ENCODE data around the gene PLEKHF1. TPM values are rescaled to one million over a fixed set of nuclear protein-coding genes. Genes with fewer than 3 reads are reported as not detected.

Gene PLEKHF1
- total and polyA plus RNA-seq, 2 of the 13 experiments (the other 11 are each of a cell fraction or from before 2014, with no cell fraction given): 2.9 to 3.8 TPM

- TF ChIP-seq AHDC1 (CRISPR knock-in tag; IDR thresholded peaks at IDR 0.05; ENCODE audit: borderline replicate concordance): no peak
- TF ChIP-seq KLF15 (CRISPR knock-in tag; IDR thresholded peaks at IDR 0.05; ENCODE audit: borderline replicate concordance): no peak
- peak; percentile 17; the same call in 1 of the 2 replicates for TF ChIP-seq RFX5 (IDR thresholded peaks at IDR 0.05; ENCODE audit: low read depth, low read length)
- TF ChIP-seq RBFOX2 (IDR thresholded peaks at IDR 0.05; ENCODE audit: low read depth, low read length): no peak
- no peak for TF ChIP-seq ZNF83 (CRISPR knock-in tag; IDR thresholded peaks at IDR 0.05; ENCODE audit: borderline replicate concordance)
- TF ChIP-seq ARNT (IDR thresholded peaks at IDR 0.05): no peak
- no peak for TF ChIP-seq FOXM1 (CRISPR knock-in tag; IDR thresholded peaks at IDR 0.05)
- no peak for TF ChIP-seq ELF3 (CRISPR knock-in tag; IDR thresholded peaks at IDR 0.05)
- no peak for TF ChIP-seq ARID3A (IDR thresholded peaks at IDR 0.05; ENCODE audit: low read depth, low read length)
- TF ChIP-seq ZNF576 (CRISPR knock-in tag; IDR thresholded peaks at IDR 0.05): no peak
- TF ChIP-seq ZNF160 (CRISPR knock-in tag; IDR thresholded peaks at IDR 0.05): no peak
- peak; percentile 86 for TF ChIP-seq FOSL2 (CRISPR knock-in tag; IDR thresholded peaks at IDR 0.05)
- TF ChIP-seq SNRNP70 (IDR thresholded peaks at IDR 0.05; ENCODE audit: low read depth, low read length): no peak
- TF ChIP-seq ZNF619 (CRISPR knock-in tag; IDR thresholded peaks at IDR 0.05): no peak
- no peak for TF ChIP-seq MED8 (CRISPR knock-in tag; IDR thresholded peaks at IDR 0.05; ENCODE audit: insufficient replicate concordance)
- TF ChIP-seq CBX1 (IDR thresholded peaks at IDR 0.05; ENCODE audit: low read depth): no peak
- TF ChIP-seq ZBTB37 (CRISPR knock-in tag; IDR thresholded peaks at IDR 0.05): no peak
- no peak for TF ChIP-seq TCF7 (IDR thresholded peaks at IDR 0.05; ENCODE audit: low read depth)
- TF ChIP-seq FOXK2 (IDR thresholded peaks at IDR 0.05): no peak
- TF ChIP-seq GPN1 (CRISPR knock-in tag; IDR thresholded peaks at IDR 0.05; ENCODE audit: borderline replicate concordance): no peak
These were observed 25.6 kb downstream of the PLEKHF1 start (continued) for GRCh38 chr19:29690842-29691241.
